ENCODE measurements around the gene CNTNAP2. TPM values are rescaled to one million over a fixed set of nuclear protein-coding genes. Genes with fewer than 3 reads are reported as not detected.

Gene CNTNAP2
- total RNA-seq, 4 donors from 2014 or later: 0.42 to 0.71 TPM; not detected in 2

- TF ChIP-seq POLR2A (IDR thresholded peaks at IDR 0.05) (no peak), CTCF (IDR thresholded peaks at IDR 0.05) (no peak)
- intact Hi-C loops (cut with DNase I; ENCODE audit: low total_unique reads): no loop called here
- no peak for DNase-seq (ENCODE audit: low spot score in 2 of 2)
- no peak overlapping the region for H3K4me3 ChIP-seq (ENCODE audit: low read depth, poor library complexity, severe bottlenecking)
- 76 to 77% methylated on average over 3 of the region's 3 CpGs for WGBS, 2 donors
Observed at GRCh38 chr7:146956853-146957252, 840.3 kb downstream of the CNTNAP2 start.

DNA sequence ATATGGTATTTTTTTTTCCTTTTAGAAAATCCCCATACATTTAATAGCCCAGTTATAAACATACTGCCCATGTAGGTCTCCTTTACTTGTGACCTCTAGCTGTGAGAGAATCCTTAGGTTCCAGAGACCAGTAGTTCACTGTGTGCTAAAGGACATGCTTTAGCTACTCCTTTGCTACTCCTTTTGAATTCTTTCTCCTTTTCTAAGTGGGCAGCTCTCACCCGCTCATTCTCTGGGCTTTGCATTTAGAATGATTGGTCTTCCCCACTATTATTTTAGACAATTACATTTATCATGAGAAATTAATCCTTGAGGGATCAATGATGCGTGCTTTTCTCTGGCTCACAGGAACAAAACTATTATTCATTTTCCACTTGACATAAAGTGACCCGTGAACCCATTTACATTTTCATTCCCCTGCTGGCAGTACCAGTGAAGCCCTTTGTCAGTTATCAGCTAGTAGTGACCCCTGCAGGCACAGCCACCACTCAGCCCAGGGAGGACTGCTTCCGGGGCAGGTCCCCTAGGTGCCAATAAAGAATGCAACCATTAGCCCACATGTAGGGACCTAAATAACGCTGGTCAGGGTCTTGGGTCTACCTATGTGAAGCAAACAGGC is 844.3 kb downstream of the CNTNAP2 start:
- TF ChIP-seq CTCF (IDR thresholded peaks at IDR 0.05) (no peak), POLR2A (IDR thresholded peaks at IDR 0.05) (no peak)
- intact Hi-C loops (cut with DNase I; ENCODE audit: low total_unique reads): no loop called here
- 71 to 75% methylated on average over 5 of the region's 5 CpGs for WGBS, 2 donors
- DNase-seq (ENCODE audit: low spot score in 2 of 2): no peak
- no peak overlapping the region for H3K4me3 ChIP-seq (ENCODE audit: low read depth, poor library complexity, severe bottlenecking)

- no peak for DNase-seq (ENCODE audit: low spot score in 2 of 2)
- 62% methylated on average over 4 of the region's 4 CpGs for WGBS, 2 donors
- TF ChIP-seq POLR2A (IDR thresholded peaks at IDR 0.05): no peak
- TF ChIP-seq CTCF (IDR thresholded peaks at IDR 0.05): no peak
- H3K4me3 ChIP-seq (ENCODE audit: low read depth, poor library complexity, severe bottlenecking): no peak overlapping the region
- intact Hi-C loops (cut with DNase I; ENCODE audit: low total_unique reads): no loop called here
Observed at GRCh38 chr7:146961617-146962016, 845.0 kb downstream of the CNTNAP2 start.

GRCh38 chr7:146966274-146966673 is 849.7 kb downstream of the CNTNAP2 start:
- no peak for DNase-seq (ENCODE audit: low spot score in 2 of 2)
- intact Hi-C loops (cut with DNase I; ENCODE audit: low total_unique reads): no loop called here
- TF ChIP-seq CTCF (IDR thresholded peaks at IDR 0.05): no peak
- no peak for TF ChIP-seq POLR2A (IDR thresholded peaks at IDR 0.05)
- no peak overlapping the region for H3K4me3 ChIP-seq (ENCODE audit: low read depth, poor library complexity, severe bottlenecking)
- 88 to 90% methylated on average over 3 of the region's 3 CpGs for WGBS, 2 donors

- 69 to 71% methylated on average over 2 of the region's 2 CpGs for WGBS, 2 donors
- TF ChIP-seq CTCF (IDR thresholded peaks at IDR 0.05) (no peak), POLR2A (IDR thresholded peaks at IDR 0.05) (no peak)
- no peak for DNase-seq (ENCODE audit: low spot score in 2 of 2)
- H3K4me3 ChIP-seq (ENCODE audit: low read depth, poor library complexity, severe bottlenecking): no peak overlapping the region
- intact Hi-C loops (cut with DNase I; ENCODE audit: low total_unique reads): no loop called here
Observed at GRCh38 chr7:146982482-146982881, 865.9 kb downstream of the CNTNAP2 start.

DNA sequence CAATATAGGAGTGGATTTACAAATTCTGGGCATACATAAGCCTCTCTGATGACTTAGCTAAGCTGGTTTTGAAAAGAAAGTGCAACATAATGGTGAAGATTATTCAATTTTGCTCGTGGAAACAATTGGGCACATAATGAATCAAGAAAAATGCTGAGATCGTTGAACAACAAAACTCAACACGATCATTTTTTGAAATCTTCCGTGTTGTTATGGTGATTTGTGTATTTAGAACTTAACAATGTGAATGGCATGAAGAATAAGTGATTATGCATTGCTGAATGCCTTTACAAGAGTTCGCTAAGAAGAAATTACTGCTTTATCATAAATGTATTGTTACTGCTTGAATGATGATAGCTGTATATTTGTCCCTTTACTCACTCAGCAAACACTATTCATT is 875.0 kb downstream of the CNTNAP2 start:
- 76 to 79% methylated on average over 5 of the region's 5 CpGs for WGBS, 2 donors
- TF ChIP-seq CTCF (IDR thresholded peaks at IDR 0.05) (no peak), POLR2A (IDR thresholded peaks at IDR 0.05) (no peak)
- intact Hi-C loops (cut with DNase I; ENCODE audit: low total_unique reads): no loop called here
- no peak overlapping the region for H3K4me3 ChIP-seq (ENCODE audit: low read depth, poor library complexity, severe bottlenecking)
- no peak for DNase-seq (ENCODE audit: low spot score in 2 of 2)

All from lower leg skin (tissue), 4 donors.